Activated T-cell treated with anti-CD3 and anti-CD28 coated beads, Interleukin-2, amount 50 U/mL, for 24 hours (primary cell): ENCODE results near the gene NFIB.

ENCODE experiments used
- DNase-seq: peaks from one replicate; pipeline ENCODE4 v3.0.0-alpha.2; 2020
- H3K27ac Mint-ChIP-seq: 2 replicates; pipeline ENCODE4 v1.8.0; 2020; ENCODE audit warnings: mild to moderate bottlenecking, mixed read lengths
- H3K27me3 Mint-ChIP-seq: 2 replicates; pipeline ENCODE4 v1.8.0; 2020; ENCODE audit warnings: mixed read lengths
- H3K36me3 Mint-ChIP-seq: 2 replicates; pipeline ENCODE4 v1.8.0; 2020; ENCODE audit warnings: low read depth, mixed read lengths
- H3K4me1 Mint-ChIP-seq: 2 replicates; pipeline ENCODE4 v1.8.0; 2020; ENCODE audit warnings: low read depth, mixed read lengths
- H3K4me3 Mint-ChIP-seq: 2 replicates; pipeline ENCODE4 v1.8.0; 2020; ENCODE audit warnings: mild to moderate bottlenecking, moderate library complexity, mixed read lengths
- H3K9me3 Mint-ChIP-seq: 2 replicates; pipeline ENCODE4 v1.8.0; 2020; ENCODE audit warnings: mixed read lengths

NFIB gene

DNA sequence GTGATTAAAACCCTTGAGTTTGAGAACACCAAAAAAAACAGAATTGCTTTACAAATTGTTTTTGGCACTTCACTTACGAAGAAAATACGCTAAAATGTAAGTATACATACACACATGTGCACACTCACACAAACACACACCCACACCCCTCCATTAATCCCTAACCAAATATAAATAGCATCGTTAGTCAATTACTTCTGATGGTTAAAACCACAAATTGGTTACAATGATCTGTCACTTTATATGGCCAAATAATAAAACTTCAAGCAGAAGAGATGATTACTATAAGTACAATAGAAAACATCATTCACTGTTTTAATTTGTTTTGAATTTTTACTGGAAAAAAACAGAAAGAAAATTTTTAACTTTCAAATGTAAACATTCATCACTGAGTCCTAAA, 103.5 kb downstream of the NFIB start:
- H3K9me3 Mint-ChIP-seq = no peaks in the 10 kb centered on the region
- no peak for DNase-seq
- no peak overlapping the region for H3K27ac Mint-ChIP-seq
- no peak overlapping the region for H3K4me3 Mint-ChIP-seq
- peaks cover 3% of the 10 kb centered on the region for H3K4me1 Mint-ChIP-seq
- no peaks in the 10 kb centered on the region for H3K36me3 Mint-ChIP-seq
- H3K27me3 Mint-ChIP-seq = peaks cover 9% of the 10 kb centered on the region

GRCh38 chr9:14209399-14210345, 104.3 kb downstream of the NFIB start:
- Mint-ChIP-seq H3K27ac (no peak overlapping the region), H3K27me3 (peaks cover 9% of the 10 kb centered on the region), H3K36me3 (no peaks in the 10 kb centered on the region), H3K4me1 (peaks cover 3% of the 10 kb centered on the region), H3K9me3 (no peaks in the 10 kb centered on the region), H3K4me3 (no peak overlapping the region)
- DNase-seq = no peak

GRCh38 chr9:14207352-14207995, 106.5 kb downstream of the NFIB start:
- H3K4me1 Mint-ChIP-seq = peaks cover 3% of the 10 kb centered on the region
- no peaks in the 10 kb centered on the region for H3K9me3 Mint-ChIP-seq
- H3K27me3 Mint-ChIP-seq = peaks cover 3% of the 10 kb centered on the region
- no peak for DNase-seq
- no peaks in the 10 kb centered on the region for H3K36me3 Mint-ChIP-seq
- H3K27ac Mint-ChIP-seq = no peak overlapping the region
- H3K4me3 Mint-ChIP-seq = no peak overlapping the region

DNA sequence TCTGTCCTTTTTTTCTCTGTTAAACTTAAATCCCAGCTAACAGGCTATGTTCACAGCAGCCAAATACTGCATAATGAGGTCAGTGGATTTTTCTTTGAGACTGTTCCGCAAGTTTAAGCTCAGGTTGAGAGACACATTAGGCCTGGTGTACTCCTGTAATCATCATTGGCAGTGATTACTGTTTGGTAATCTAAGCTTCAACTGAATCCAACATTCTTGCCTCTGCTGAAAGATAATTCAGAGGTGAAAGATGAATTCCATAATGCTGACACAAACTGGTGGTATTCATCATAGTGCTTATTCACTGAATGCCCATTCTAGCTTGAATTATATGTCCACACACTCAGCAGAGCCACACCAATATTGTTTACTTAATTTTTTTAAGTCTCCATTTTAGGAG, 108.5 kb downstream of the NFIB start:
- Mint-ChIP-seq H3K4me3 (no peak overlapping the region), H3K27ac (no peak overlapping the region), H3K9me3 (no peaks in the 10 kb centered on the region), H3K4me1 (no peaks in the 10 kb centered on the region), H3K27me3 (peaks cover 3% of the 10 kb centered on the region), H3K36me3 (no peaks in the 10 kb centered on the region)
- DNase-seq = no peak

DNA sequence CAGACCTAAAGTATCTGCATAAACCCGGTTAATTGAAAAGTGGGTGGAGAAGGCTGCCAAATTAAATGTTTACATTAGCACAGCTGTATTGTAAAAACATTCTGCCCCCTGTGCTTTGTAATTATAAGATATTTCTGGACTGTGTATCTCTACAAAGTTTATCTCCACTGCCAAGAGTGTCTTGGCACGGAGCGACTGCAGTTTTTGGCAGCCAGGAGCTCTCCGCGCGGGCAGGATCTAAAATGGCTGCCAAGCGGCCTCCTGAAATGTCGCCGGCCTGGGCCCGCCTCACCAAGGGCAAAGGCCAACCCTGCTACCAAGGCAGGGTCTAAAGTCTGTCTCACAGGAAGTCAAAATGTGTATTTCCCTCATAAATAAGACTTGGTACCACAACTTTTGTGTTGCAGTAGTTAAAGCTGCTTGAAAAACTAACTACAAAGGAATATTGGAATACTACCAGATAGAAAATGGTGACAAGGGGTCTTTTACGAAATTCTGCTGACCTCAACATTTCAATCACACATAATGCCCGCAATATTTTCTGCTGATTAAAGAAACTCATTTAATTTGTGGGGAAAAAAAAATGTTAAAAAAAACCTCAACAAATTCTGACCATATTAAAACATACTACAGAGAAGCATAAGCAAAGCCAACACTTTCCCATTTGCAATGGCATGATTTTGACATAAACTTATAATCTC, 110.4 kb downstream of the NFIB start:
- no peaks in the 10 kb centered on the region for H3K9me3 Mint-ChIP-seq
- DNase-seq = no peak
- H3K36me3 Mint-ChIP-seq = no peaks in the 10 kb centered on the region
- peaks cover 3% of the 10 kb centered on the region for H3K27me3 Mint-ChIP-seq
- H3K4me1 Mint-ChIP-seq = no peaks in the 10 kb centered on the region
- H3K4me3 Mint-ChIP-seq = no peak overlapping the region
- H3K27ac Mint-ChIP-seq = no peak overlapping the region

DNA sequence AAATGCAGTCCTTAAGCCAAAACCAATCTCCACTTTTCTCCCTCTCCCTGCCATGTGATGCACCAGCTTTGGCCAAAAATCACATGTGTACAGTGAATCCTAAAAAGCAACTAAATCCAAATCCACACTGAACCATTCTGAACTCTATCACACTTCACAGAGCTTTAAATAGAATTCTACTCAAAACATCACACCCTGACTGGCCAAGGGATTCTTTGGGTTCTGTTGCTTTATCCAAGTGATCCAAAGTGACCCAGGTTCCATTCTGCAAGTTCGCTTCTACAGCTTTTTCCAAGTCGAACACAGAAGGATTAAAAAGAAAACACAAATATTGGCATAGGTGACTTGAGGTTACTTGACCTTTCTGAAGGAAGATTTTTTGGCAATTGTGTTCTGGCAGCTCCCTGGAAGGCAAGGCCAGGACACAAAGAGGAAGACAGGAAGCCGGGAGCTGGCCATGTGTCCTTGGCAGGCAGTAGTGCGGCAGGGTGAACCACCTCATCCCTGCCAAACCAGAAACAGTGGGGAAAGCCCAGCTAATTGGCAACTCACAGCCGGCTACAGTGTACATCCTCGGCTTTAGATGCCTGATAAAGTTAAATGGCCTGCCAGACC, 115.0 kb downstream of the NFIB start:
- Mint-ChIP-seq H3K9me3 (no peaks in the 10 kb centered on the region), H3K36me3 (no peaks in the 10 kb centered on the region), H3K27ac (no peak overlapping the region), H3K4me1 (no peaks in the 10 kb centered on the region), H3K27me3 (no peaks in the 10 kb centered on the region), H3K4me3 (no peak overlapping the region)
- DNase-seq = no peak

GRCh38 chr9:14198047-14198840, 115.7 kb downstream of the NFIB start:
- Mint-ChIP-seq H3K27me3 (no peaks in the 10 kb centered on the region), H3K4me1 (no peaks in the 10 kb centered on the region), H3K4me3 (no peak overlapping the region), H3K36me3 (no peaks in the 10 kb centered on the region), H3K27ac (no peak overlapping the region), H3K9me3 (no peaks in the 10 kb centered on the region)
- no peak for DNase-seq

- H3K9me3 Mint-ChIP-seq = no peaks in the 10 kb centered on the region
- no peak overlapping the region for H3K27ac Mint-ChIP-seq
- H3K36me3 Mint-ChIP-seq = no peaks in the 10 kb centered on the region
- no peaks in the 10 kb centered on the region for H3K27me3 Mint-ChIP-seq
- no peaks in the 10 kb centered on the region for H3K4me1 Mint-ChIP-seq
- no peak overlapping the region for H3K4me3 Mint-ChIP-seq
- no peak for DNase-seq
These were observed 116.5 kb downstream of the NFIB start for GRCh38 chr9:14197325-14197858.

GRCh38 chr9:14193328-14193990, 120.5 kb downstream of the NFIB start:
- Mint-ChIP-seq H3K27ac (no peak overlapping the region), H3K27me3 (no peaks in the 10 kb centered on the region), H3K4me1 (no peaks in the 10 kb centered on the region), H3K9me3 (no peaks in the 10 kb centered on the region), H3K4me3 (no peak overlapping the region), H3K36me3 (no peaks in the 10 kb centered on the region)
- DNase-seq = no peak

GRCh38 chr9:14192556-14192955, 121.4 kb downstream of the NFIB start:
- Mint-ChIP-seq H3K27ac (no peak overlapping the region), H3K4me1 (no peaks in the 10 kb centered on the region), H3K4me3 (no peak overlapping the region), H3K9me3 (no peaks in the 10 kb centered on the region), H3K36me3 (no peaks in the 10 kb centered on the region), H3K27me3 (no peaks in the 10 kb centered on the region)
- no peak for DNase-seq

- Mint-ChIP-seq H3K36me3 (no peaks in the 10 kb centered on the region), H3K4me1 (no peaks in the 10 kb centered on the region), H3K9me3 (no peaks in the 10 kb centered on the region), H3K4me3 (no peak overlapping the region), H3K27ac (no peak overlapping the region), H3K27me3 (no peaks in the 10 kb centered on the region)
- DNase-seq = no peak
These were observed 122.4 kb downstream of the NFIB start for GRCh38 chr9:14191512-14191911.

- H3K27ac Mint-ChIP-seq = no peak overlapping the region
- H3K4me1 Mint-ChIP-seq = no peaks in the 10 kb centered on the region
- no peaks in the 10 kb centered on the region for H3K27me3 Mint-ChIP-seq
- no peaks in the 10 kb centered on the region for H3K9me3 Mint-ChIP-seq
- no peaks in the 10 kb centered on the region for H3K36me3 Mint-ChIP-seq
- H3K4me3 Mint-ChIP-seq = no peak overlapping the region
- no peak for DNase-seq
These were observed 123.7 kb downstream of the NFIB start for GRCh38 chr9:14190240-14190639.

GRCh38 chr9:14189578-14189977, 124.4 kb downstream of the NFIB start:
- no peak for DNase-seq
- Mint-ChIP-seq H3K9me3 (no peaks in the 10 kb centered on the region), H3K36me3 (no peaks in the 10 kb centered on the region), H3K27me3 (no peaks in the 10 kb centered on the region), H3K4me3 (no peak overlapping the region), H3K4me1 (no peaks in the 10 kb centered on the region), H3K27ac (no peak overlapping the region)
